Thymus (tissue), 11 donors: Measurements from ENCODE around the gene VWC2L. TPM values are rescaled to one million over a fixed set of nuclear protein-coding genes. Genes with fewer than 3 reads are reported as not detected.

ENCODE experiments used
- DNase-seq, 9 donors: peaks; one replicate each; pipeline ENCODE4 v3.0.0-alpha.2; 2013; ENCODE audit warnings: low spot score in 9 of 9, low read depth in 6 of 9, missing footprints in 1 of 9
- H3K27ac ChIP-seq, 2 donors: one replicate each; pipeline ENCODE4 v1.5.1; 2013; ENCODE audit warnings: control low read depth in 1 of 2, low read depth in 1 of 2, low read length in 1 of 2, mild to moderate bottlenecking in 1 of 2, moderate library complexity in 1 of 2
- H3K27me3 ChIP-seq, 2 donors: one replicate each; pipeline ENCODE4 v1.5.1; 2013; ENCODE audit warnings: low read length in 1 of 2; ENCODE audit not compliant: control insufficient read depth in 2 of 2, insufficient read depth in 1 of 2
- H3K36me3 ChIP-seq, 2 donors: one replicate each; pipeline ENCODE4 v1.5.1; 2013; ENCODE audit warnings: low read length in 1 of 2, mild to moderate bottlenecking in 1 of 2, moderate library complexity in 1 of 2; ENCODE audit not compliant: control insufficient read depth in 2 of 2, insufficient read depth in 2 of 2
- H3K4me1 ChIP-seq, 2 donors: one replicate each; pipeline ENCODE4 v1.5.1; 2013; ENCODE audit warnings: low read length in 2 of 2; ENCODE audit not compliant: control insufficient read depth in 2 of 2, insufficient read depth in 2 of 2
- H3K4me3 ChIP-seq, 2 donors: one replicate each; pipeline ENCODE4 v1.5.1; 2013; ENCODE audit warnings: low read length in 2 of 2, control low read depth in 1 of 2, mild to moderate bottlenecking in 1 of 2
- H3K9me3 ChIP-seq, 2 donors: one replicate each; pipeline ENCODE4 v1.5.1; 2013; ENCODE audit warnings: low read length in 1 of 2, mild to moderate bottlenecking in 1 of 2; ENCODE audit not compliant: control insufficient read depth in 2 of 2, insufficient read depth in 1 of 2
- WGBS: extraction: QIAGEN DNeasy Blood & Tissue Kit; methylation state at CpG from one replicate; pipeline ENCODE4 v1.1.7; 2013; 5-methylcytosine and 5-hydroxymethylcytosine counted together
- polyA plus RNA-seq: library from polyadenylated mRNA; stranded (reverse); fragments of 200-250 nt; gene quantifications from one replicate; pipeline ENCODE4 v1.2.3, GENCODE V29; 2013
- total RNA-seq: library from RNA; stranded (reverse); fragments of 120-200 nt; gene quantifications from one replicate; pipeline ENCODE4 v1.2.4, GENCODE V29; 2013
- donor health status: healthy.

Gene VWC2L
- total and polyA plus RNA-seq, 2 donors, result 0.02 TPM; not detected in 1

DNA sequence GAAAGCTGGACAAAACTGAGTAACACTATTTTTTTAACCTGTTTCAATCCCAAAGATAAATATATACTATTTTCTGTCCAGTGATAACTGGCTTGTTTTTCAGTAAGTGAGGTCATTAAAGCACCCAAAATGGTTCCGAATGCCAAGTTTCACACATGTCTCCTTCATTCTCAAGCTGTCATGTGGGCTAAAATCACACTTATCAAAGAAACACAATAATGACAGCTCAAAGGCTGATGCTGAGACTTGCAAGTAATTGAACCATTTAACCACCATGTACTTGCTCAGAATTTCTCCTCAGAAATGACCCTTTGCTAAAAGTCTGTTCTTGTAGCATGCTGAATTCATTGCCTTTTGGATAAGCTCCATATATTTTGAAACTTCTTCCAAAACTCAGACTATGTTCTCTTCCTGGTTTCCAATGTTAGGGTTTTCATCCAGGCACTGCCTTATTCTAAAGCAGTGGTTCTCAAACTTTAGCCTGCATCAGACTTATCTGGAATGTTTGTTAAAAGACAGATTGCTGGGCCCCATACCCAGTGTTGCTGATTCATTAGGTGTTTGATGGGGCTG is 149.8 kb downstream of the VWC2L start:
- no peak for DNase-seq
- Histone ChIP-seq H3K27ac (no peak overlapping the region), H3K4me1 (no peaks in the 10 kb centered on the region), H3K27me3 (no peaks in the 10 kb centered on the region), H3K9me3 (no peaks in the 10 kb centered on the region), H3K36me3 (no peaks in the 10 kb centered on the region), H3K4me3 (no peak overlapping the region)
- 97% methylated on average over 1 of the region's 1 CpG for WGBS

DNA sequence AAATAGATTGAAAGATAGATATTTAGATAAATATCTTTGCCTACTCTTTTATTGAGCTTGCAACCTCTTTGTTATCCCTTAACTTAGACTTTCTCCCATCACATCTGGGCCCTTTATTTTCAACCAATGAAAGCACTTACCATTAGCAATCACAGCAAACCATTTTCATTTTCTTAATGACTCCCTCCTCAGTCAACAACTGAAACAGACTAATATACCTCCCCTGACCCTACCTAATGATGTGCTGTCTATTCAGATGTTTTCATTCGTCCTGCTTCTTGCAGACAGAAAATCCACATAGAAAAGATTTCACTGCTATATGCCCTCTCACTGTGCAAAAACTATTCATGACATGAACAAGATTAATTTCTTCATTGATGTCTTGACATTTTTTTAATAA is 154.4 kb downstream of the VWC2L start:
- Histone ChIP-seq H3K36me3 (no peaks in the 10 kb centered on the region), H3K27ac (no peak overlapping the region), H3K27me3 (no peaks in the 10 kb centered on the region), H3K9me3 (no peaks in the 10 kb centered on the region), H3K4me1 (no peaks in the 10 kb centered on the region), H3K4me3 (no peak overlapping the region)
- 94% methylated on average over 1 of the region's 1 CpG for WGBS
- no peak for DNase-seq

DNA sequence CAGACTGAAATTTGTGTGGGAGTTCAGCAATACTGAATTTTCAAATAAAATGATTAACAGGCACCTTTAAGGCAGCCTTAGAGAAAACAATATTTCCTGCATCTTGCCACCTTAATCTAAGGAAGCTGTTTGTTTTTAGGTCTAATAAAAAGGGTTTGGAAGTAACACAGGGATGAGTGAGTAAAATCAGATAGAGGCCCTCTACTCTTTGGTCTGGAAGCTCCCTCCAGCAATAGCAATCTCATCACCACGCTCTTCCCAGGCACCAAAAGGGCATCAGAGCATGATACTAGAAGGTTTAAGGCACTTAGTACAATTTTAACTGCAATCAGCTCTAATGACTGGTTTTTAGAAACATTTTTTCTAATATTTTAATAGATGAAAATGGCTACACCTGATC is 155.6 kb downstream of the VWC2L start:
- no peak overlapping the region for H3K27ac ChIP-seq
- no peak for DNase-seq
- no peaks in the 10 kb centered on the region for H3K27me3 ChIP-seq
- no peaks in the 10 kb centered on the region for H3K4me1 ChIP-seq
- no peak overlapping the region for H3K4me3 ChIP-seq
- H3K36me3 ChIP-seq, result no peaks in the 10 kb centered on the region
- no peaks in the 10 kb centered on the region for H3K9me3 ChIP-seq
- WGBS, result 96% methylated on average over 1 of the region's 1 CpG

DNA sequence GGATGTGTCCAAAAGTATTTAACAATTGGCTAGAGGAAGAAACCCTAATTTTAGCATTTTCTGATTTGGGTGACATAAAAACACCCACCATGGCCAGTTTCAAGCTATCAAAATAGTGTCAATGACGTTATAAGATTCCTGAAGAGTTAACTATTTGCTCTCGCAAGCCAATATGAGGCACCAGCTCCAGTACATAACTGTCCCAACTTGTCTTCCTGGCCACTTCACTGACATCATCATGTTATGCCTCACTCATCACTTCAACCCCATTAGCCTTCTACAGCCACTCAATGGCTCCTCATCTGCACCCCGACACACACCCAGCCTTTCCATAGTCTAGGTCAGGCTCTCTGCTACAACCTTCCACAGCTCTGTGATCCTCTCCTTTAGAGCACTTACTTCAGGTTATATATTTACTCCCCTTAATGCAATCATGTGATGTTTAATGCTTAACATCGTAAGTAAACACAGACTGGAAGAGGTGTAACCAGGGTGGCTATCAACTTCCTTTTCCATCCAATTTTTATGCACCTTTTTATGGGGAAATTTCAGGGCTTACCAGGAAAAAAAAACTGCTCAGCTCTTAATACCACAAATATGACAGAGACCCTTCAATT is 158.7 kb downstream of the VWC2L start:
- Histone ChIP-seq H3K4me3 (no peak overlapping the region), H3K9me3 (no peaks in the 10 kb centered on the region), H3K4me1 (no peaks in the 10 kb centered on the region), H3K27me3 (no peaks in the 10 kb centered on the region), H3K27ac (no peak overlapping the region), H3K36me3 (no peaks in the 10 kb centered on the region)
- WGBS, result 93% methylated on average over 4 of the region's 4 CpGs
- DNase-seq, result no peak

DNA sequence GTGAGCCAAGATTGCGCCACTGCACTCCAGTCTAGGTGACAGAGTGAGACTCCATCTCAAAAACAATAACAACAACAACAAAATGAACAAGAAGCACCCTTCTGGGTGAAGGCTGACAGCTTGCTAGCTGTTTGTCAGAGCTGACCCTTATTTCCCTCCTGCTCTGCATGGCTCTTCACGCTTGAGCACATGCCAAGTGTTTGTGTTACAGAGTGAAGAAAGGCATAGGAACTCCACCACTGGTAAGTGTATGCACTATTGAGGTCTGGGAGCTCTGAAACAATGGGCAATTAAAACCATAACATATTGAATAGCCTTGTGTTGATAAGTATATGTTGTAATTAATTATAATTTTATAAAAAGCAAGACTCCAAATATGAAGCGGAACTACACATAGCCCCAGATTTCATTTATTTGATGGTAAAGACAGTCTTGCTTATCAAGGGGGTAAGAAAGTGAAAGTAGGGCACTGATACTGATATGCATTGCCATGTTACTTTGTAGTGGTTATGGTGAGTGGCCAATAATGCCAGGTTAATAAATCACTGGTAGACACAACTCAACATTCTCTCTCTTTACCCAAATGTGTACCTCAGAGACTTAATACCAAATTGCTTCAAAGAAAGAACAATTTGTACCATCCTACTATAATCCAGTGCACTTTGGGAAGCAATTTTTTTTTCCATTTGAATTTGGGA is 163.4 kb downstream of the VWC2L start:
- Histone ChIP-seq H3K27ac (peak overlapping the region in 1 of 2 donors; percentile 18), H3K9me3 (no peaks in the 10 kb centered on the region), H3K36me3 (no peaks in the 10 kb centered on the region), H3K4me1 (no peaks in the 10 kb centered on the region), H3K4me3 (no peak overlapping the region), H3K27me3 (no peaks in the 10 kb centered on the region)
- peak in 1 of 9 donors; percentile 5 for DNase-seq
- 96% methylated on average over 3 of the region's 3 CpGs for WGBS

DNA sequence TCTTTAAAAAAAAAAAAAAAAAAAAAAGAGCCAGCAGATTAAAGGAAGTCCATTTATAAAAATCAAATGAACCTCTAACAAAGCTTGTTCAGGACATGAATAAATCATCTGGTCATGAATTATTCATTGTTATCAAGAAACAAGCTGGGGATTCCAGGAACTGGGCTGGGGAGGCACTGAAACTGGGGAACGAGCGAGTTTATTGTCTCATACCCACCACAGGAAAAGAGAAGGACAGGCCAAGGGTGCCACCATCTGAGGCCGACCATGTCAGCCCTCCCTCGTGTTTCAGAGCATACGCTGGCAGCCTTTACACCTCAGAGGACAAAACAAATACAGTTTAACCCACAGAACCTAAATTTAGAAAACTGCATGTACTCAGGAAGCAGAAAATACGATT is 164.2 kb downstream of the VWC2L start:
- no peaks in the 10 kb centered on the region for H3K27me3 ChIP-seq
- H3K9me3 ChIP-seq, result no peaks in the 10 kb centered on the region
- no peak overlapping the region for H3K27ac ChIP-seq
- H3K4me3 ChIP-seq, result no peak overlapping the region
- no peak for DNase-seq
- 13% methylated on average over 6 of the region's 6 CpGs for WGBS
- H3K4me1 ChIP-seq, result no peaks in the 10 kb centered on the region
- no peaks in the 10 kb centered on the region for H3K36me3 ChIP-seq

DNA sequence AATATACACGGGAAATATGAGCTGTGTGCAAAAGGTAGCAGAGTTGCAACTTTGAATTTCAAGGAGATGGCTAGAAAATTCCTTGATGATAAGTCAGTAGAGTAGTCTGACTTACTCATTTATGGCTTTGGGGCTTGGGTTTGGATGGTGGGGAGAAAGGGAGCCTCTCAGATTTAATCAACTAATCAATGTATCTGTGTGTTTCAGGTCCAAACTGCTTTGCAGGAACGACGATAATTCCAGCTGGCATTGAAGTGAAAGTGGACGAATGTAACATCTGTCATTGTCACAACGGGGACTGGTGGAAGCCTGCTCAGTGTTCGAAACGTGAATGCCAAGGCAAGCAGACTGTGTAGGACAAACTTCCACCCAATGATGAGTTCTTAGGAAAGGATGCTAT is 164.6 kb downstream of the VWC2L start:
- no peaks in the 10 kb centered on the region for H3K27me3 ChIP-seq
- 62% methylated on average over 7 of the region's 7 CpGs for WGBS
- H3K9me3 ChIP-seq, result no peaks in the 10 kb centered on the region
- H3K27ac ChIP-seq, result no peak overlapping the region
- H3K4me3 ChIP-seq, result no peak overlapping the region
- no peak for DNase-seq
- H3K36me3 ChIP-seq, result no peaks in the 10 kb centered on the region
- no peaks in the 10 kb centered on the region for H3K4me1 ChIP-seq

DNA sequence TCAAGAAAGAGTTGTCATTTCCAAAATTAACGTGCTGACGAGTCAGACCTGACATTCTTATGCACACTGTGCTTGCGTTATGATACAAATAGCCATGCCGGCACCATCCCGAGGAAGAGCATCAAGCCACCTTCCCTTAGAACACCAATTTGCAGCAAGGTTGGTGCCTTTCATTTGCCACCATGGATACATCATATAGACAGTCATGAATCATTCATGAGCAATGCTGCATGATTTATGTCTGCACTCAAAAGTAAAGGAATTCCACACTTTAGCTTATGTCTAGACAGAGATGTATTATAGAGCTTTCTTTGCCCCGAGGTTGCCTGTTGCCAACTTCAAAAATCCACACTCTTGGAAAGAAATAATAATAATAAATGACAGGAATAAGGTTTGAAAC is 166.9 kb downstream of the VWC2L start:
- H3K27me3 ChIP-seq, result no peaks in the 10 kb centered on the region
- H3K27ac ChIP-seq, result no peak overlapping the region
- H3K36me3 ChIP-seq, result no peaks in the 10 kb centered on the region
- H3K4me3 ChIP-seq, result no peak overlapping the region
- 96% methylated on average over 6 of the region's 6 CpGs for WGBS
- H3K4me1 ChIP-seq, result no peaks in the 10 kb centered on the region
- no peak for DNase-seq
- no peaks in the 10 kb centered on the region for H3K9me3 ChIP-seq

DNA sequence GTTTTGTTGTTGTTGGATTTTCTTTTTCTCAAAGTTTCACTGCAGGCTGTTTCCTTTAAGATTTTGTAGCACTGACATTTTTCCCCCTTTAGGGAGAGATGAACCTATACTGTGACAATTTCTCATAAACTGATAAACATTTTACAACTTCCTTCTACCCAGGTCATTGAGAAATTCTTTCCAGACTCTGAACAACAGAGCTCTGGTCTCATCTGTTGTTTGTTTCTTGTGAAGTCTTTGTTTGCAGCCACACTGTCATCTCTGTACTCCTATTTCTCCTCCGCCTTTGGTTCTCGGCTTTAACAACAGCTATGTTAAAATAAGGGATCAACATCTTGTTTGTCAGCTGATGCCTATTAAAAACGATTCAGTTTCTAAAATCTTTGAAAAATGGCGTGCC is 167.6 kb downstream of the VWC2L start:
- 93% methylated on average over 4 of the region's 4 CpGs for WGBS
- Histone ChIP-seq H3K4me1 (no peaks in the 10 kb centered on the region), H3K36me3 (no peaks in the 10 kb centered on the region), H3K27ac (no peak overlapping the region), H3K4me3 (no peak overlapping the region), H3K27me3 (no peaks in the 10 kb centered on the region), H3K9me3 (no peaks in the 10 kb centered on the region)
- no peak for DNase-seq
